HuH-7 (cell line): ENCODE measurements around the gene CACNG1.

Experiments used
- DNase-seq: peaks from one replicate; pipeline ENCODE4 v3.0.0; 2011; ENCODE audit warnings: low spot score

CACNG1 gene, protein sequence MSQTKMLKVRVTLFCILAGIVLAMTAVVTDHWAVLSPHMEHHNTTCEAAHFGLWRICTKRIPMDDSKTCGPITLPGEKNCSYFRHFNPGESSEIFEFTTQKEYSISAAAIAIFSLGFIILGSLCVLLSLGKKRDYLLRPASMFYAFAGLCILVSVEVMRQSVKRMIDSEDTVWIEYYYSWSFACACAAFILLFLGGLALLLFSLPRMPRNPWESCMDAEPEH

GRCh38 chr17:67044016-67044772, at the start of gene CACNG1:
CACNG1 (plus strand) TSS chr17:67044554; CDS start chr17:67044661, 107 bp downstream.
- DNase-seq, result no peak

- DNase-seq, result no peak
Observed at GRCh38 chr17:66994930-66995535, 49.3 kb upstream of the CACNG1 start.

- no peak for DNase-seq
Observed at GRCh38 chr17:66995944-66996343, 48.4 kb upstream of the CACNG1 start.

GRCh38 chr17:66996926-66997325, 47.4 kb upstream of the CACNG1 start:
- no peak for DNase-seq

DNA sequence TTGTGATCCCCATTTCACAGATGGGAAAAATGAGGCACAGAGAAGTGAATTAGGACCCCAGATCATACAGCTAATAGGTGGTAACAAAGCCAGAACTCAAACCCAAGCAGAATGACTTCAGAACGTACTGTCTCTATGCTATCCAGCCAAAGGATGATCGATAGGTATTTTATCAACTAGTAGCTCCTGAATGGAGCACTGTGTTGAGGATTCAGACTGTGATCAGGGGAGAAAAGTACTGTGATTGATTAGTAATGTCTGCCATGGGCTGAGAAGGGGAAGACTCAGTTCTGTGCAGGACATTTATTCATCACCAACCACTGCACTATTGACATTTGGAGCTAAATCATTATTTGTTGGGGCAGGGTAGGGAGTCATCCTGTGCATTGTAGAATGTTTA, 41.1 kb upstream of the CACNG1 start:
- DNase-seq, result no peak

DNA sequence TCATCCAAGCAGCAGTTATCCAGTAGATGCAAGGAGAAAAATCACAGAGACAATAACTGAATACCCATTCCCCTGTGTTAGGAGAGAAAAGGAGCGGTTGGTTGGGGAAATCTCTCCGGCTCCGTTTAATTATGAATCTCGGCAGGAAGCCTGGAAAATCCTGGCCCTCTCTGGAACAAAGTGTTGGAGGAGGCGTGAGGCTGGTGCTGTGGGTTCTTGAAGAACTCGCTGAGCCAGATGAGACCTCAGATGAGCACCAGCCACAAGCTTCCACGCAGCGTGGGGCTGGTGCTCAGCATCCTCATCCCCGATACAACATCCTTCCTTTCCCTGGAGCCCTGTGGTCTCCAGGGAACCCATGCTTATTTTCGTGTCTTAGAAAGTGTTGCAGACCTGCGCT, 40.2 kb upstream of the CACNG1 start:
- no peak for DNase-seq

DNA sequence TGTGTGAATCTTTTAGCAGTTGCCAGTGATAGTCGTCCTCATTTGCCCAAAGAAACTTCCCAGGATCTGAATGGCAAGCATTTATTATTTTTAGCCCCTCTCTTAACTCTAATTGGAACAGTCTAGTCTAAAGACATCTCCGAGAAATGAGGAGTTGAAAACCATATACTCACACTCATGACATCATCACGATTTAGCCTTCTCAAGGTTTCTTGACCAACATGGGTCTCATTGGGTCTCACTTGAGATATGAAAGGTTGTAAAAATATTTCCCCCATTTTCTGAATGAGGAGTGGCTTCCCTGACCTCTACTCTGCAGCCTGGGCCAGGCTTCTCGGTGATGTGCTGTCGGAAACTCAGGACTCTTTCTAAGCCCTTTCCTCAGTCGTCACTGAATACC, 37.1 kb upstream of the CACNG1 start:
- no peak for DNase-seq

DNA sequence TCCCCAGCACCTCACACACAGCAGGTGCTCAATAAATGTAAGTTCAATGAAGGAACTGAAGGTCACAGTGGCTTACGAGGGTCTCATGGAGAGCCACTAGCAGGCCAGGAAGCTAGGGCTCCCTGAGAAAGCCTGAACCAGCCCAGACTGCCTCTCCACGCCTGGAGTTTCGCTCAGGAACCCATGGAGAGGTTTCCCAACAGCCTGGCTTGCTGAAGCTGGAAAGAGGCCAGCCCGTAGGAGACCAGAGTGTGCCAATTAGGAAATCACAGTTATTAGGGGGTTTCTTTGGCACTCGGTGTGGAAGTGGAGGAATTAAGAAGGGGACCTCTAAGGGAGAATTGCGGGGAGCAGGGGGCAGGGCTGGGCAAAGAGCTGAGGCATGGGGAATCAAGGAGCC, 36.3 kb upstream of the CACNG1 start:
- no peak for DNase-seq

DNA sequence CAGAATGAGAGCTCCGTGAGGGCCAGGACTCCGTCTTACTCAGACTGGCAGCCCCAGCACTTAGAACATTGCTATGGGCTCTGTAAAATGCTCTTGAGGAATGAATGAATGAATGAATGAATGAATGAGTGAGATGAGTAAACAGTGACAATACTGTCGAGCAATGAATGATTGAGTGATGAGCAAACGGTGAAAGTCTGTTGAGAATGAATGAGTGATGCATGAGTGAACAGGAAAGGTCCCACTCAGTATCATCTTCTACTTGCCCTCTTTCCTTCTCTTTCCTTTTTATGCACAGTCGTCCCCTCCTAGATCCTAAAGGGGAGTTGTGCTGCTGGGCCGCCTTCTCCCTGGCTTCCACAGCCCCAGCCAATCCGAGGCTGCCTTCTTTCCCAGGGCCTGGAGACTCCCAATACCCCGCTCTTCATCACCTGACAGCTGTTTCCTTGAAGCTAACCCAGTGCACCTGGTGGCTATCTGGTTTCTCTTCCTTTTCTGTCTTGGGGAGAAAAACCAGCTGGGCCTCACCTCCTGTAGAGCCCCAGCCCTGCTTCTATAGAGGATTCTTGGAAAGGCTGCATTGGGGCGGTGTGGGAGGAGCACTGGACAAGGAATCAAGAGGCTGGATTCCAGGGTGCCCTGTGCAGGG, 32.7 kb upstream of the CACNG1 start:
- DNase-seq, result no peak

- DNase-seq, result no peak
Observed at GRCh38 chr17:67013891-67014290, 30.5 kb upstream of the CACNG1 start.

DNA sequence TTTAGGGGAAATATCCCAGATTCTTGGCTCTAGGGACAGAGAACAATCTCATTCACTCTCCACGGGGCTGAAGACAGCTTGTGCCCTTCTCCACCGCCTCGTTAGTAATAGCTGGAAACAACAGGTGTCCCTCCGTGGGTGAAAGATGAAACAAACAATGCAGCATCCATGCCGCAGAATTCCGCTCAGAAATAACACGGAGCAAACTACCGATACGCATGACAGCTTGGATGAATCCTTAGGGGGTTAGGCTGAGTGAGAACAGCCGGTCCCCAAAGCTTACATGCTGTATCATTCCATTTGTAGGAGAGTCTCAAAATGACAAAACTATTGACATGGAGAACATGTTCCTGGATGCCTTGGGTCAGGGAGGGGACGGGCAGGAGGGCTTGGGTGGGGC, 29.4 kb upstream of the CACNG1 start:
- DNase-seq, result no peak

DNA sequence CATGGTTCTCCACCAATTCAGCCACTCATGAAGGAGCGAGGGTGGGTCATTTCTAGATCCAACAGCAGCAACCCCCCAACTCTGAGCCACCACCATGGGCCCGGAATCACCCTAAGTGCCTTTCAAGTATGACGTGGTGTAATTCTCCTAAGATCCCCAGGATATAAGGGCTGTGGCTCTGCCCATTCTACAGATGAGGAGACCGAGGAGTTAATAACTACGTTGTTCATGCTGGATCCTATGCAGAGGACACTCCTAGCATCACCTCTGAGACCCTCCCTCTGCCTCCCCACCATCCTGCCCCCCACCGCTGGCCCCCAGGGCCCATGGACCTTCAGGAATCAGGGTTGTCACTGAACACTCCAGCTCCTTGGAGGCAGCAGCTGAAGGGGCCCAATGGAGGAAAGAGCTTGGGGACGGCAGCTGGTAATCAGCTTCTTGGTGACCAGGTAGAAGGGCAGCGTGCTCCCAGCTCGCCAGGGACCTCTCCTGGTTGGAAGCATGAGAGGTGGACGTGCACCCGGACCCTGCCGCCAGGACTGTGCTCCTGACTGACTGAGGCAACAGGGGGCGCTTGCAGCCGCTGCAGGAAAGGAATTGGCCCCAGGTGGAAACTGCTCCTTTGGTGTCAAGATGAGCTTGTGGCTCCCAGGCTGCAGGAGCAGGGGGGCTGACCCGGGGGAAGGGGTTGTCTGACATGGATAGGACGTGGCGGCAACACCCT, 28.2 kb upstream of the CACNG1 start:
- peak; percentile 47 for DNase-seq

DNA sequence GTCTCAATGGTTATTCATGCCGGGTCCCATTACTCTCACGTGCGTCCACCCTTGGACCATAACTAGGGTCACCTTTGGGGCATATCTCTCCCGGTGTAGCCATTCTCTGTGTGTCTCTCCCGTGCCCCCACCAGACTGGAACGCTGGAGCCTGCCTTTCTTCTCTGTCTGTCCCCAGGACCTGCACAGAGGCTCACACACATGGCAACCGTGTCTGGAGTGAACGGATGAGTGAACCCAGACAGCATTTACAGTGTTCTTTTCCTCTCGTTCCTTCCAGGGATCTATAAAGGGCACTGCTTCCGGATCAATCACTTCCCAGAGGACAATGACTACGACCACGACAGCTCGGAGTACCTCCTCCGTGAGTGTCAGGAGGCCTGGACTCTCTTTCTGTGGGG, 26.4 kb upstream of the CACNG1 start:
- DNase-seq, result no peak

DNA sequence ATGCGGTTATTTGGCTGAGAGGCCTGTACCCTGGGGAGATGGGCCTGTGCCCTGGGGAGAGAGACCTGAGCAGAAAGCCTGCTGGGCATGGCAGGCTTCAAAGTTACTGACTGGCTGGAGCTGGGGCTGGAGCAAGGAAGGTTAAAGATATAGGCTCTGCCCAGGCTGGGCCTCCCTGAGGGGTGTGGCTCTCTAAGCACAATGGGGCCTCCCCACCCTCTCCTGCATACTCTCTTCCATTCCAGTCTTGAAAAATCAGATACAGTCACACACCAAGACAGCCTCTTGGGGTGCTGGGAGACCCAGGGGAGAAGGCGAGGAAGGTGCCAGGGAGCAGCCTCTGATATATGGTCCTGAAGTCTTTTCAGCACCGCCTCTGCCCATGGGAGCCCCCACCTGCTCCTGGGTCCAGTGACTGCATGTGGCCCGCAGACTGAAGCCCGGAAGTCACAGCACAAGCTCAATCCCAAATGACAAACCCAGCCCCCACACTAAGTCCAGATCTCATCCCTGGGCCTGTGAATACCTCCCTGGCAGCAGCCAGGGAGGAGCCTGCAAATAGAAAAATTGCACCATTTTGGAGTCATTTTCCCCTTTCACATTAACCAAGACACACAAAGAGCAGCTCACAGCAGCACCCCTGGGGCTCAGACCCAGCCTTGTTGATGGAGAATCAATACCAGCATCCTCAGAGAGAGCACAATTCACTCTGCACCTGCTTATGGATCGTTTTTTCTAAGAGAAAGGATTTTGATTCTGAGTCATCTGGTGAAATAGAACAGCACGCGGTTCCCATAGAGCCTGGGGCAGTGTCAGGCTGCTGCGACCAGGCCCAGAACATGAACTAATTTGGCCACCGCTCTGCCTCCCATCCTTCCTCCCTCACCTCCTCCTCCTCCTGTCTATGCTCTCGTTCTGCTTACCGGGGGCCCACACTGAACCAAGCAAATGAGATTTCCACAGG, 25.6 kb upstream of the CACNG1 start:
- no peak for DNase-seq

- DNase-seq, result no peak
Observed at GRCh38 chr17:67019809-67020208, 24.5 kb upstream of the CACNG1 start.

DNA sequence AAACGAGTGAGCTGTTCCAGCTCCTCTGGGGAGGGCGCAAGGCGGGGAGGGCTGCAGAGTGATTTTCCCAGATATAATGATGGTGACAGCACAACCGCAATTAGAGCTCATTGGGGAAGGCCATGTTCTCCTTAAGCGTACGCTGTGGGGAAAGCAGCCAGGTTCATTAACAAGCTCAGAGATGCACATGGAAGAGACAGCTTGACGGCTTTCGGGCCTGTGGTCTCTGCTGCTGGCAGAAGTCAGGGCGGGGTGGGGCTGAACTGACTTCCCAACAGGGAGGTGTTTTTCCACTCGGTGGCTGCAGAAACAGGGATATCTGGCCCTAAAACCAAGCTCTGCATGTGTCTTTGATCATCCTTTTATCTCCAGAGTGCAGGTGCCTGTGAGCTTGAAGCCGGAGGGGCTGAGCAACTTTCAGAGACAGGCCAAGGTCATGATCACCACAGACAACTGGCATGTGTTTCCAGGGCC, 24.0 kb upstream of the CACNG1 start:
- DNase-seq, result no peak

DNA sequence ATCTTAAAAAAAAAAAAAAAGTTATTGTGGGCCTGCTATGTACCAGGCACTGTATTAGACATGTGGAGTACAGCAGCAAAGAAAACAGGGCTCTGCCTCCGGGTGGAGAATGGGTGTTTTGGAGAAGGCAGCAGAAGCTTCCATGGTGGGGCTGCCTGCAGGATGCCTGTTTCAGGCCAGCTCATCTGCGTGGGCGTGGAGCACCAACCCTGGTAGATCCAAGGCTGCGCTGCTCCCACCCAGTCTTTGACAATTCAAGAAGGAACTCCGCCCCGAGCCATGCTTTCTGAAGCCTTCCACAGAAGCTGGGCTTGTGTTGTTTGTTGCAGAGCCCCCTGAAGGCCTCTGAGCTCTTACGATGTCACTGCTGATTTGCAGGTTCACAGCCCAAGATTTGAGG, 23.2 kb upstream of the CACNG1 start:
- no peak for DNase-seq

DNA sequence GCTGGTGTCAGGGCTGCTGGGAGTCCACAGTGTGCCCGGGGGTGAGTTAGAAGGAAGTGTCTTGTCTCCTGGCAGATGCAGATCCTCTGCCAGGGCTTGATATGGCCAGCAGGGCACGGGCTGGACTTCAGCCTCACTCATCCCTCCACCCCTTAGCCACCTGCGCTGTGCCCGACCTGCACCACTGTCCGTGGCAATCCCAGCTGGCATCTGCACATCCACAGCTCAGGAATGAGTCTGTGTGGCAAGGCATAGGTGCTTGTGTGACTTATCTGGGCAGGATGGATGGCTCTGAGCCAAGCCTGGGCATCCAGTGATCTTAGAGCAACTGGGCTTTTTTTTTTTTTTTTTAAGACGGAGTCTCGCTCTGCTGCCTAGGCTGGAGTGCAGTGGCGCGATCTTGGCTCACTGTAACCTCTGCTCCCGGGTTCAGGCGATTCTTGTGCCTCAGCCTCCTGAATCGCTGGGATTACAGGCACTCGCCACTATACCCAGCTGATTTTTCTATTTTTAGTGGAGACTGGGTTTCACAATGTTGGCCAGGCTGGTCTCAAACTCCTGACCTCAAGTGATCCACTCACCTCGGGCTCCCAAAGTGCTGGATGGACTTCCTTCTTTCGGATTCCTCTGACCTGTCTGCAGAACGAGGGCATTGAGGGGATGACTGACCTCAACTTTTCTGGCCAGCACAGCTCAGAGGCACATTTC, 22.5 kb upstream of the CACNG1 start:
- DNase-seq, result no peak

DNA sequence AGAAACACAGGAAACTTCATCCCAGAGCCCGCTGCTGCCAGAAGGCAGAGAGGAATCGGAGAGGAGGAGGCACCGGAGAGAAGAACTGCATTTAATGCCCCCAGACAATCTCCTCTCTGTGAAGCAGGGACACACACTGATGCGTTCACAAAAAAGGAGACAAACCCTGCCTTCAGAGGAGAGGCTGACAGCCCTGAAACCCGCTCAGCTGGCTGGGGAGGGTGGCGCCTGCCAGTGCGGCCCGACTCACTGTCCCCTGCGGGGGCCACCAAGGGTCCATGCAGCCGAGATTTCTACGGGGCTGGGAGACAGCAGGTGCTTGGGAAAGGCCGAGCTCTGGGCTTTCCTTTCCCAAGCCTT, 21.9 kb upstream of the CACNG1 start:
- DNase-seq, result no peak

DNA sequence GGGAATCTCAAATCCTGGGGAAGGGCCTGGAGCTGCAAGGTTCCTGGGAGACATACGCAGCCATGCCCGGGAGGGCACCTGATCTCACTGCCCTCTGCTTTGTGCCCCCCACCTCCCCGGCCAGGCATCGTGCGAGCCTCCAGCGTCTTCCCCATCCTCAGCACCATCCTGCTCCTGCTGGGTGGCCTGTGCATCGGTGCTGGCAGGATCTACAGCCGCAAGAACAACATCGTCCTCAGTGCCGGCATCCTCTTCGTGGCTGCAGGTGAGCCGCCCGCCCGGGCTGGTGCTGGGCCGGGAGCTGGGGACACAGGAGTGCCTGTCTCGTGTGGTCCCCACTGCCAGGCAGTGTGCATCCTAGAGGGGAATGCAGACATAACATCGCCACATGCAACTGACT, 19.6 kb upstream of the CACNG1 start:
- DNase-seq, result no peak
